Measurements from ENCODE around the gene PRLHR.

PRLHR gene

DNA sequence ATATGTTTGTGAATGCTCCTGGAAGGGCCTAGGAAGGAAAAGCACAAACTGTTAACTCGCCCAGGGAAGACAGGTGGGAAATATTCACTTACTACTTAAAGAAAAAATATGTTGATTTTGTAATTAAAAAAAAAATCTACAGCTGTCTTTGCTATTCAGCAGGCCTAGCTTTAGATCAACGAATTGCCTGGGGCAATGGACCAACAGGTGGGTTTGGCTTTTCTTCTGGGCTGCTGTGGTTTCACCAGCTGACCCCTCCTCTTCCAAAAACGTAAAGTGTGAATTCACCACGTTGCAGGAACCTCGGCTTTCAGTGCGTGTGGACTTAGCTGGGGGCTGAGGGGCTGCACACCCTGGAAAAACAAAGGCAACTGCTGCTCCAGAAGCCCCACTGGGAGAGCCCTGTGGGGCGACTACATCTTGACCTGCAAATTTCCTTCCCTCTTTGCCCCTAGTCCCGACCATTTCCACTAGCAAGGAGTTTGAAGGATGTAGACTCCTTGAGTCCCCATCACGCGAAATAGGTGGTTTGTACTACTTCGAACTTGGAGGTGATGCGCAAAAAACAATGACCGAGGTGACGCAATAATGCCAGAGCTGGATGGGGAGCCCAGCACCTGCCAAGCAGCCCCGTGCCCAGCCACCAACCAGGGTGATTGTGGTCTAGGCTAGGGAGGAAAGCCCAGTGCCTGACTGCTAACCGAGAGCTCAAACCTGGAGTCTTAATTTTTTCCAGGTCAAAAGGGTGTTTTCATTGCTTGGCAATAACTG is 7.4 kb downstream of the PRLHR start:
- DNase-seq (ENCODE audit: low read depth): no peak

DNA sequence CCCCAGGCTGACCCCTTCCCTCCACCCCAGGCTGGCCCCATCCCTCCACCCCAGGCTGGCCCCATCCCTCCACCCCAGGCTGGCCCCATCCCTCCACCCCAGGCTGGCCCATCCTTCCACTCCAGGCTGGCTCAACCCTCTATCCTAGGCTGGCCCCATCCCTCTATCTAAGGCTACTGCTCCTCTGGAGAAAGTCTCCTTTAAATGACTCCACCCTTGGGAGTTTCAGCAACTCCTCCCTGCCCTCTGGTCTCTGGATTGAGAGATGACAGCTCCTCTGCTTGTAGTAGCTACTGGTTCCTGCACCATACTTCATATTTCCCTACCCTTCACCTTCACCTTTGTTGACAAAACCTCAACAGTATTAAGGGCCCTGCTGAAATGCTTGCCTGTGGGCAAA is 8.5 kb downstream of the PRLHR start:
- no peak for DNase-seq (ENCODE audit: low read depth)

DNA sequence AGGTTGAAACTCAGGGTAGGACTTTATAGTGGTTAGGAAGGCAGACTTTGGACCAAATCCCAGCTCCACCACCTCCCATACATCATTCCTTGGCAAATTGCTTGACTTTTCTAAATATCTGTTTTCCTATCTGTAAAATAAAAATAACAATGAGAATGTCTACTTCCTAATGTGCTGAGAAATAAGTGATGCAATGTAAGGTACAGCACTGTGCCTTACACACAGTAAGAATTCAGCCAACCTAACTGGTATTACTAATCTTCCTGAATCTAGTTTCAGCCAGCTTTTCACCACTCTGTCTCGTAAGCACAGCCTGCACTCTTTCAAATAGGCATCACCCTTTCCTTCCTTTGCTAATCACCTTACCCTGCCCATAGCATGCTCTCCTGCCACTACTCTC is 9.7 kb downstream of the PRLHR start:
- no peak for DNase-seq (ENCODE audit: low read depth)

DNA sequence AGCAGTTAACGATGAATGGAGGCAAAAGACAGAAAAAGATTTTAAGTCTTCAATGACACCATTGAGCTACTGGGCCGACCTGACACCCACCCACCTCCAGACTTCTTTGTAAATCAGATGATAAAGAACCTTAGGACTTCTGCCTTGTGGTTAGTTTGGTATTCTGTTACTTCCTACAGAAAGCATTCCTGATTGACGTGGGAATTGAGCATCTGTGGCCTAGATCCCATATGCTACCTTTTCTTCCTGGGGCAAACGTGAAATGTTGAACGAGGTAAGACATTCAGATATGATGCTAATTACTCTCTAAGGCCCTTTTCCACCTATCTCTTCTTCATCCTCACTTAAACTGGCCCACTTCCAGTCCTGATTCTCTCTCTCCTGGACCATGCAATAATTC is 10.2 kb downstream of the PRLHR start:
- no peak for DNase-seq (ENCODE audit: low read depth)

DNA sequence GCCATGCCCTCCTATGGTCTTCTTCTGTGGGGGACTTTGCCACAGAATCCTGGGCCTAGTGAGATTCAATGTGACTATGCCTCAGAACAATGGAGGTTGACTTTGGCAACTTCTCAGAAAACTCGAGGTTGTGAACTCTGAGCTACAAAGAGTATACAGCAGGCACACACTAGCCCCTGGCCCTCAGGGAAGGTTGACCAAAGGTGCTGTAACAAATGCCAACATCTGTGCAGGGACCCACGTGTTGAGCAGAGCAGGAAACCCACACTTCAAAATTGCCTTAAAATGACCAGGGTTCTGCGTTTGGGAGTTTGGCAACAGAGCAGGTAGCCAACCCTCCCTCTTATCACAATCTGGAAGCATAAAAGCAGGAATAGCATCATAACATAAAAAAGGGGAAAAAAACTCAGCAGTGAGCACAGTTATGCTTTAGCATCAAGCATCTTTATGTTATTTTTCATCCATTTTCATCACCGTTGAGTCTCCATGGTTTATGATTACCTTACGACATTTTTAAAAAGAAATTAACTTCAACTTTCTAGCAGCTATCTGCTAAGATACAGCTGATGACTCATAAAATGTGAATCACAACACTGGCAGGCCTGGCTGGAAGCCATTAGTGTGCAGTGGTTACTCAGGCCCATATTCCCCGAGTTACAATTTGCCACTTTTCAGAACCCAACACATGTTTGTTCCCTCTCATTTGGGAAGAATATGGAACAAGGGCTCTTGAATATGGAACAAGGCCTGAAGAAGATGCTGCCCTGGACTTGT is 11.1 kb downstream of the PRLHR start:
- DNase-seq (ENCODE audit: low read depth): no peak

DNA sequence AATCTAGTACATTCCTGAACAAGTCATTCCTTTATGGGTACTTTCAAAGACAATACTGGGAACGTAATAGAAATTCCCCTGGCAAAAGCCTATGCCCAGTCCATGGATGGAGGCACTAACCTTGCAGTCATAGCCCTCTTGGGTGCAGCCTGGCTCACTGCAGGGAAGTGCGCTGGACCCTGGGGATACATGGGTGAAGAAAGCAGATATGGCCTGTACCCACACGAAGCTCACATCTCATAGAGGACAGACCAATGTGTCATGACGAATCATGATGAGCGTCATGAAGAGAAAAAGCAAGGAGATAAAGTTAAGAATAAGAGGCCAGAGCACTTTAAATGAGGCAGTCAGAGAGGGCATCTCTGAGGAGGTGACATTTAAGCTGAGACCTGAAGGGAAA is 11.8 kb downstream of the PRLHR start:
- no peak for DNase-seq (ENCODE audit: low read depth)

DNA sequence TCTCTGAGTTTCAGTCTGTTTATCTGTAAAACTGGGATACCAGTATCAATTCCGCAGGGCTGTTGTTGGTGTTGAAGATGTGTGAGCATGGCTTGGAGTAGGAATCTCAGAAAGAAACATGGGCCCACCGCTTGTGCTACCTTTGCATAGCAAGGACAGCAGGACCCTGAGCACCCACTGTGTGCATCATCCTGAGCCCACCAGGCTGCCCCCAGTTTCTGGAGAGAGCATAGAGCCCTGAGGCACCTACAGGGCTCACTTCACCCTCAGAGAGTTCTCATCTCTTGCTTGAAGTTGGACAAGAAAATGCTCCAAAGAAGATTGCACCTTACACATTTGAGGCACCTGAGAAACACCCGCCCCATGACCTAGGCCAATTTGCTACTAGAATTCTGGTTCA is 12.9 kb downstream of the PRLHR start:
- DNase-seq (ENCODE audit: low read depth): no peak

DNA sequence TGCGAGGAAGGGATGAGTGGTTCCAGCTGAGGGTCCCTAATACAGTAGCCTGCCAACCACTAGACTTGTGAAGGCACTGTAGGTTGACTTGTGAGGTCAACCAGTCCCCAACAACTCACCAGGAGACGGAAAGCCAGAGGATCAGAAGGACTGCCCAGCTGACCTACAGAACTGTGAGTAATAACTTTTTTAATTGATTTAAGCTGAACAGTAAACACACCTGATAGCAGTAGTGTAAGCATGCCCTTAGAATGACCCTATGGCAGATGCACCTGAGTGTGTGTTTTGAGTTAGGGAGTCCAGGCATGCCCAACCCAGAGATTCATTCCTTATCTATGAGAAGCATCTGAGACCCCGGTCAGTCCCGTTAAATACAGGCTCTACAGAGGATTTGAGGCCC is 14.1 kb downstream of the PRLHR start:
- DNase-seq (ENCODE audit: low read depth): no peak

DNA sequence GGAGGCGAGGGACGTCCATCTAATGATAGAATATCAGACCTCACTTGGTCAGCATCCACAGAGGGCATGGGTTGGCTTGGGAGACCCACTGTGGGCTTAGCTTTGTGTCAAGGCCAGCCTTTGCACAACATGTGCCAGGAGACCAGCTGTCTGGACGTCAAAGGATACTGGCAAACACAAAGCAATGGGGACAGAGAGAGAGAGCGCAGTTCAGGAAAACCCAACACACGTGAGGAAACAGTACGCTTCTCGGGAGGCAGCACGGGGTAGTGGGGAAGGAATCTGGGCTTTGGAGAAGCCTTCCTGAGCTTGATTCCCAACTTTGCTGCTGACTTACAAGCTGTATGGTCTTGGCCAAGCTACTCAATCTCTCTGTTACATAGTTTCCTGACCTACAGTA is 14.7 kb downstream of the PRLHR start:
- no peak for DNase-seq (ENCODE audit: low read depth)

DNA sequence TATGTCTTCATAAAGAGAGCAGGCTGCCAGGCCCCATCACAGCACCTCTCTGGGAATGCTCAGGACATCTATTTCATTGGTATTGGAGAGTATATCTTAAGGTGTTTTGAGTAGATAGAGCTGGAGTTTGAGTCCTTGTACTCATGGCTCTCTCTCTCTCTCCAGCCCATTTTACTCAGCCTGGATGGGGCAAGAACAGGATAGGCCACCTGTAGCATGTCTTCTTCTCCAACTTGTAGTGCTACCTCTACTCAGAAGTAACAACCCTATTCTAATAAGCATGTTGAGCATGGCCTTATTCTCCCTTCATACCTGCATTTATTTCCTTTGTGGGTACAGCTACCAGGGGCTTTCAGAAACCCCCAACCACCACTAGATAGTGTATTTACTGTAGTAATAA is 21.9 kb downstream of the PRLHR start:
- DNase-seq (ENCODE audit: low read depth): no peak

DNA sequence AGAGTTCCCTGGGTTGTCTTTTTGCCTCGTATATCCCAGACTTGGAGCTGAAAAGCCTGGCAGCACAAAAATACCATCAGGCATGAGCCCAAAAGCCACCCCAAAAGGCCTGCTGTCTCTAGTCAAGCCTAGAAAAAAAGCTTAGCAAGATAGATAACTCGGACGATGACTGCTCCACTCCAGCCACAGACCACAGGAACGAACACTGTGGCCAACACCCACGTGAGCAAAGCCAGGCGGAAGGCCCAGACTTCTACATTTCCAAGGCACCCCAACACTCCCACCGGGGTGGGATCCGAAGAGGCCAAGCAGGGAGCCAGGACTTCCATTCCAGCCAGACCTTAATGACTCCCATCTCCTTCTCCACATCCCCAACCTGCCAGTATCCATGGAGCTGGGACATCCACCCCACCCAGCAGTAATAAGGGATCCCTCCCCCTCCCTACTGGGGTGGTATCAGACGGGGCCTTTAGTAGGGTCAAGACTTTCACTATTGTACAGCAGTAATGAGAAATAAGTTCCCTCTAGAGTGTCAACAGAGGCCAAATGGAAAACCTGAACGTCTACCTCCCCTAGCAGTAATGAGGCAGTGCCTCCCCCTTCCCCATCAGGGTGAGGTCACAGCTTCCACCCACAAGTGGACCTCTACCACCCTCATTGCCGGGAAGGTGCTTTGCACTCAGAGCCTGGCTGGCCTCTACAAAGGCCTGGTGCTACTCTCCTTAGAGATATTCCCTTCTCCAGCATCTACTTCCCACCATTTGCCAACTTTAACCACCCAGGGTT is 23.0 kb downstream of the PRLHR start:
- no peak for DNase-seq (ENCODE audit: low read depth)

DNA sequence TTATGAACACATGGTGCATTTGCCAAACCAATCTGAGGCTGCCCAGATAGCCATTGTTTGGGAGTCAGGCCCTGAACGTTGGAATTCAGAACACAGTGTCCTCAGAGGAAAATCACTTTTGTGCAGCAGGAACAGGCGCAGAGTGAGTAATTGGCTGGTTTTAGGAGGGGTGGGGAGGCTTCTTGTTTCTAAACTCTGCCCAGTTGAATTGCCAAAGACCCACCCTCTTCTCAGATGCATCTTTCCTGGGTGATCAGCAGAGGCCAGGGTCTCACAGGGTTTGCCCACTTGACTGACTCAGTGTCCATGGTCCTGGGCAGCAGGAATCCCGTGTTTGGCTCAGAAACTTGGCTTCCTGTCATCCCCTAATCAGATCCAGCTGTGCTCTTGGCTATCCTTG is 24.3 kb downstream of the PRLHR start:
- no peak for DNase-seq (ENCODE audit: low read depth)

DNA sequence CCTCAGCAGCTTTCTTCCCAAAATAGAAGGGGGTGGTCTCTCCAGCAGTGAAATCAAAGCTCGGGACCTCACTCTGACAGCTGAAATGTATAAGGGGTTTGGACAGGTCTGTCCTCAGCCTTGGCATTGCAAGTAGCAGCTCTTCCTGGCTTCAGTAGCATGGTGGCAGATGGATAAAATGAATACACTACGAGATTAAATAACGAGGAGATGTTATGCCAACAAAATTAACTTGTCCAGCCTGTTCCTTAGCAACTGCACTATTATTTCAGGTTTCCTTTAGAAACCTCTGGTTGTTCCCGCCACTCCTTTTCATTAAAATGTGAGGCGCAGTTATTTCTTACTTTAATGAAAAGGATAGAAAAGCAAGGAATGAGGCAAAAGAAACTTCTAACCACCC is 24.9 kb downstream of the PRLHR start:
- DNase-seq (ENCODE audit: low read depth): no peak

DNA sequence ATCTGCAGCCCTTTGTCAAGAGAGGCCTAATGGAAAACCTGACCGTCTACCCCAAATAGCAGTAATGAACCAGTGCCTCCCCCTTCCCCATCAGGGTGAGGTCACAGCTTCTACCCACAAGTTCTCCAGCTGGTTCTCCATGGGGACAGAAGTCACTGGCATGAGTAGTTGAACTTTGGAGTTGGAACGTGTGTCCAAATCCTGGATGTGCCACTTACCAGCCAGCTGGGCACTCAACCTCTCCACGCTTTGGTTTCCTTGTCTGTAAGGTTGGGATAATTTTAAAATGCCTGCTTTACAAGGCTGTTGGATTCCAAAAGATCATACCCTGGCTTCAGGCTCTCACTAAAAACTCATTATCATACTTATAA is 25.6 kb downstream of the PRLHR start:
- no peak for DNase-seq (ENCODE audit: low read depth)

DNA sequence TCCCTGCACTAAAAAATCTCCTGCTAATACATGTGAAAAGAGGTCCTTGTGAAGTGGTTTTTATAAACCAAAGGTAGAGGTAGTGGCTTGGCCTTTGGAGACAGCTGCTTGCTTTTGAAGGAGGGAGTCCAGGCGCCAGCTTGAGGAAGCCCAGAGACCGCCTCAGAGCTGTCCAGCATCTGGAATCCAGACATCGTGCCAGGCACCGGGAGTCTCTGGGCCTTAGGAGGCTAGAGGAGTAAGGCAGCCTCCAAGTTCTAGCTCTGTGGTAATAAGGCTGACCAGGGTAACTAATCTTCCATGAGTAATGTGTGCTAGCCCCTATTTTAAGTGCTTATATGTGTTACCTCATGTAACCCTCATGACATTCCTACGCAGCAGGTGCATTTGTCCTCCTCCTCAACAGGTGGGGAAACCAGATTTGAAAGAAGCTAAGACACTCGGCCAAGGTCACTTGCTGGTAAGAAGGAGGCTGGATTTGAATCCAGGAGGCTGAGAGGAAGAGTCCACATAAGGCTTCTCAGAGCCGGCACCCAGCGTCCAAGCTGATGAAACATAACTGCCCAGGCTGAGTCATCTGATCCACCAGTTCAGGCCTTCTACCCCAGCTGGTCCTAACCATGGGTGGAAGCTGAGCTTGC is 26.1 kb downstream of the PRLHR start:
- DNase-seq (ENCODE audit: low read depth): no peak

DNA sequence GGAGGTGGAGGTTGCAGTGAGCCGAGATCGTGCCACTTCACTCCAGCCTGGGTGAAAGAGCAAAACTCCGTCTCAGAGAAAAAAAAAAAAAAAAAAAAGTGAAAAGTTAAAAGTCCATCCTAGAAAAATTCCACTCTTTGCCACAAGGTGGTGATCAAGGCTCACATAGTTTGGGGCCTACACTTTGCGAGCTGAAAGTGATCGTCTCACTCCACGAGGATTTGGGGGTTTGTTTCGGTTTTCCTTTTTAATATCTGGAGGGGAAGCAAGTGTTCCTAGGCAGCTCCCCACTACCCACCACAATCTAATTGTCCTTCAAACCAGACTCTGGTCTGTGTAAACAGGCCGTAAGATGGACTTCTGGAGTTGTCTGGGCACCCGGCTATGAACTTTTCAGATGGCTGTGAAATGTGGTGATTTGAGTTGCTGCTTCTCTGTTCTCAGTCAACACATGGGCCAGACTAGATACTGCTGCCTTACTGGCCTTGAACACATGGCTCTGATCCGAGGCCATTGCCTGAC is 27.1 kb downstream of the PRLHR start:
- no peak for DNase-seq (ENCODE audit: low read depth)

DNA sequence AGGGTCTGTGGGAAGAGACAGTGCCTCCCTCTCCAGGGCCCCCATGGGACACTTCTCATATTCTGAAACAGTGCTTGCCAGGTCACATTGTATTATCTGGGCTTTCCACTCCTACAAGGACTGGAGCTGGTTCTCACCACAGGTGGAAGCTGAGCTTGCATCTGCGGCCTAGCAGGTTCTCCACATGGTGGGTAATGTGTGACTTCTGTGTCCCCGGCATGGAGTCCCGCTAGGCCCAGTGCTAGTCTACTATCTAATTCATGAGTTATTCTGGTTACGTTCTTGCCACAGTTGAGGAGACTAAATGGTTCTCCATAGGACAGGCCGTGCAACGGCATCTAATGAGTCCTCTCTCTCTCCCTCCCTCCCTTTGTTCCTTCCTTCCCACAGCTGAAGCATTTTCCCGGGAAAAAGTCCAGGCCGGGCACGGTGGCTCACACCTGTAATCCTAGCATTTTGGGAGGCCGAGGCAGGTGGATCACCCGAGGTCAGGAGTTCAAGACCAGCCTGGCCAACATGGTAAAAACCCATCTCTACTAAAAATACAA is 27.7 kb downstream of the PRLHR start:
- no peak for DNase-seq (ENCODE audit: low read depth)

DNA sequence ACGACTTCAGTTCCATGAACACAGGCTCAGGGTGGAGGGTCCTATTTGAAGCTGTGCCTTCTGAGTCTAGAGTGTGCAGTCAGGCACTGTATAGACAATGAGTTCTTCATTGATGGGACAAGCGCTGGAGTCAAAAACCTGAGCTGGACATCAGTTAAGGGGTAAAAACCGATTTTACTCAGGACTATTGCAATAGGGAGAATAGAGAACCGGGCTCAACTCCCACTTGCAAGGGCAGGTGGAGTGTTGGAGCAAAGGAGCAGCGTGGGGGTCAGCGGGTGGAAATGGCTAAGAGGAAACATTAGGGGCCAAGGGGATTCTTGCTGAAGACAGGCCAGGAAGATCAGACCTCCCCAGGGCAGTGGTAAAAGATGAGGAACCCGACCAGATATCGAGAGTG is 28.5 kb downstream of the PRLHR start:
- no peak for DNase-seq (ENCODE audit: low read depth)

DNA sequence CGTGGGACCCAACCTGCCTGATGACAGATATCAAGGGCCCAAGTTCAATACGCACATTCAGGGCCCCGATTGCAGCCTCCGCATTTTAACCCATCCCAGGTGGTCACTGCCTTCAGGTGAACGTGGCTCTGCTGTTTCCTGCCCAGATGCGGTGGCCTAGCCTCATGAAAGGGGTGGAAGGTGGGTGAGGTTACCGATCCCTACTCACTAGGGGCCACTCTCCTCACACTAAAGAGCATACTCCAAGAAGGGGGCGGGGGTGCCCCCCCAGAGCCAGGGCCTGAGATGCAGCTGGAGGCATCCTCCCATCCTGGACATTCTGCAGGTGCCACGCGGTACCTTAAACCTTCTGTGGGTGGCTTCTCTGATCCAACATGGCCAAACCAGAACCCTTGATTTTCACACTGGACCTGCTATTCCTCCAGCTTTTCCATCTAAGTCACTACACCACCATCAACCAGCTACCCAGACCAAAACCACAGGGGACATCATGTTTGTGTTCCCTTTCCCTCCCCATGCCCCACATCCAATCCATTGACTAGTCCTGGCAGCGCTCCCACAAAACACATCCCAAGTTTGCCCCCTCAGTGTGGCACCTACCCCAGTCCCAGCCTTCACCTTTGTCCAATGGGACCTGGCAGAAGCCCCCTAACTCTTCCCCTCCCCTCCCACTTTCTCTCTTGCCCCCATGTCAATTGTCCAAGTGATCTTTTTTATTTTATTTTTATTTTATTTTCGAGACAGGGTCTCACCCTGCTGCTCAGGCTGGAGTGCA is 30.0 kb downstream of the PRLHR start:
- DNase-seq (ENCODE audit: low read depth): no peak

DNA sequence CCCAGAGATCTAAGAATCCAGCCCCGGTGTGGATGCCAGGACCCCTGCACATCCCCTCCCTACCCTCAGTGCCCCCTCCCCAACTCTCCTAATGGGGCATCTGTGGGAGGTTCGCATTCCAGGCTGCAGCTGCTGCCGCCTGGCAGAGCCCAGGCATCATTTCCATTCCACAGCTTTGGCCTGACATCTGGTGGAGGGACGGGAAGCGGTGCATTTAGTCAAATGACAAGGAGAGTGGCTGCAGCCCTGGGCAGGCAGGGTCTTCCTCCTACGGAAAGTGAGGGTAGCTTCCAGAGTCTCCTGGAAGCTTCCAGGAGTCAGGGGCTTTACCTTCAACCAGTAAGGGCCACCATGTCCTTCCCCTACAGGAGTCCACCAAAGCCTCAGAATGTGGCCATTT is 30.8 kb downstream of the PRLHR start:
- DNase-seq (ENCODE audit: low read depth): no peak

DNA sequence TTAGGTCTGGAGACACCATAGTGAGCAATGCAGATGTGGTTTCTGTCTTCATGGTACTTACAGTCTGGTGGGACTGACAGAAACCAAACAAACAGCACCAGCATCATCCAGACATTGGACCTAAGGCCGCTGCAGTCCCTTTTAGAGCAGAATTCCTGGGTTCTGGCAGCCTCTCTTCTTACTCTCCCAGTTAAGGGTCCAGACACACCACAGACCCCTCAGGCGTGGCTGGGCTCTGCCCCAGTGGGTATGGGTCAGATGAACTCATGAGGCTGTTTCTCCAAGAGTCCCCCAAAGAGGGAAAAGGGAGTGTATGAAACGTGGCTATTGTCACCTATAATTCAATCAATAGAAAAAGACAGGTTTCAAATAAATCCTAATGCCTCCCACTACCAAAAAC is 31.3 kb downstream of the PRLHR start:
- no peak for DNase-seq (ENCODE audit: low read depth)

Measured in activated T-helper 1 cell treated with Interleukin-2 at 50 U/mL for 16 hours (primary cell).